Keratinocyte (primary cell): ENCODE data around the gene BABAM2. TPM values are rescaled to one million over a fixed set of nuclear protein-coding genes. Genes with fewer than 3 reads are reported as not detected.
"Not testable (repeated sequence)": the region's sequence is repeated elsewhere in the genome, so short reads cannot be mapped to it uniquely, and the experiment has no call there.

ENCODE experiments used
- DNase-seq: peaks from one replicate; pipeline ENCODE4 v3.0.0-alpha.2; 2011; ENCODE audit warnings: low read depth, missing footprints, low spot score
- FAIRE-seq: peaks from 2 replicates; lab custom pipeline; 2011; peaks lifted over from hg19 to GRCh38; lab: Jason Lieb, UNC
- H2AFZ ChIP-seq: 2 replicates; pipeline ENCODE4 v1.6.0; 2012; ENCODE audit warnings: low read length, control low read depth, inconsistent platforms; ENCODE audit not compliant: control insufficient read depth
- H3K27ac ChIP-seq: 2 replicates; pipeline ENCODE4 v1.5.1; 2011; ENCODE audit warnings: low read length; ENCODE audit not compliant: control insufficient read depth, insufficient read depth
- H3K27me3 ChIP-seq: 3 replicates; pipeline ENCODE4 v1.6.0; 2011; ENCODE audit warnings: low read length; ENCODE audit not compliant: control insufficient read depth, insufficient read depth; ENCODE audit errors: extremely low read depth
- H3K36me3 ChIP-seq, 2 experiments: 2 replicates in 1 of 2; 3 replicates in 1 of 2; pipeline ENCODE4 v1.5.1; 2011; ENCODE audit warnings: low read length in 2 of 2, mild to moderate bottlenecking in 1 of 2; ENCODE audit not compliant: control insufficient read depth in 2 of 2, insufficient read depth in 2 of 2; ENCODE audit errors: extremely low read depth in 1 of 2
- H3K4me1 ChIP-seq: 3 replicates; pipeline ENCODE4 v1.5.1; 2011; ENCODE audit warnings: low read length; ENCODE audit not compliant: control insufficient read depth, insufficient read depth; ENCODE audit errors: extremely low read depth
- H3K4me2 ChIP-seq: 3 replicates; pipeline ENCODE4 v1.6.0; 2011; ENCODE audit warnings: low read depth, low read length; ENCODE audit not compliant: control insufficient read depth, insufficient read depth; ENCODE audit errors: extremely low read depth
- H3K4me3 ChIP-seq, 3 experiments: fragments of 200-600 bp in 1 of 3; sonication (generic) in 1 of 3; 2 replicates in 2 of 3; 3 replicates in 1 of 3; pipeline ENCODE4 v1.5.1; 2011 to 2016; ENCODE audit warnings: low read length in 3 of 3, mild to moderate bottlenecking in 3 of 3, control low read depth in 2 of 3, inconsistent platforms in 1 of 3, low read depth in 1 of 3, mixed read lengths in 1 of 3, mixed run types in 1 of 3, moderate library complexity in 1 of 3; ENCODE audit not compliant: control insufficient read depth in 2 of 3, insufficient read depth in 2 of 3; ENCODE audit errors: extremely low read depth in 1 of 3
- H3K79me2 ChIP-seq: 2 replicates; pipeline ENCODE4 v1.6.0; 2012; ENCODE audit warnings: low read length; ENCODE audit not compliant: control insufficient read depth, insufficient read depth
- H3K9ac ChIP-seq: 3 replicates; pipeline ENCODE4 v1.6.0; 2011; ENCODE audit warnings: low read length; ENCODE audit not compliant: control insufficient read depth, insufficient read depth; ENCODE audit errors: extremely low read depth
- H3K9me1 ChIP-seq: 3 replicates; pipeline ENCODE4 v1.6.0; 2011; ENCODE audit warnings: low read length; ENCODE audit not compliant: control insufficient read depth, insufficient read depth; ENCODE audit errors: extremely low read depth
- H3K9me3 ChIP-seq: 2 replicates; pipeline ENCODE4 v1.5.1; 2012; ENCODE audit warnings: low read depth, low read length; ENCODE audit not compliant: control insufficient read depth
- H4K20me1 ChIP-seq: 3 replicates; pipeline ENCODE4 v1.6.0; 2011; ENCODE audit warnings: low read length; ENCODE audit not compliant: control insufficient read depth, insufficient read depth; ENCODE audit errors: extremely low read depth
- CTCF ChIP-seq, 3 experiments: IDR thresholded peaks in 1 of 3; conservative IDR thresholded peaks in 1 of 3; optimal IDR thresholded peaks in 1 of 3; 2 replicates in 2 of 3; 3 replicates in 1 of 3; pipeline versions ENCODE3 to v1.5.1; 2011; ENCODE audit warnings: low read length in 3 of 3, mild to moderate bottlenecking in 3 of 3, moderate library complexity in 2 of 3, control low read depth in 1 of 3, inconsistent platforms in 1 of 3; ENCODE audit not compliant: insufficient read depth in 2 of 3; ENCODE audit errors: extremely low read depth in 1 of 3
- EZH2 ChIP-seq: IDR thresholded peaks from one replicate; pipeline ENCODE4 v1.6.1; 2012; ENCODE audit warnings: inconsistent platforms, mild to moderate bottlenecking, low read length, moderate library complexity
- dilution Hi-C: fragments of 300-500 bp; cut with MboI; formaldehyde crosslinking; loops from one replicate; pipeline ENCODE4 v1.7.0; 2020; ENCODE audit warnings: low sequenced_read_pairs; ENCODE audit not compliant: extremely low pct_ligation_motif_present
- polyA plus RNA-seq, 5 experiments: library from polyadenylated mRNA; depleted of rRNA in 3 of 5; stranded (reverse) in 3 of 5; stranded (forward) in 1 of 5; unstranded in 1 of 5; fragments of >200 nt; gene quantifications; 1 replicate in 1 of 5; 2 replicates in 3 of 5; 3 replicates in 1 of 5; pipeline versions ENCODE4 v1.2.1 to v1.2.3, GENCODE V29; 2011 to 2012; ENCODE audit warnings: missing spikeins in 2 of 5, low read depth in 1 of 5, low replicate concordance in 1 of 5

The BABAM2 gene
- polyA plus RNA-seq, 1 donor (not counting 4 experiments of a cell fraction or from before 2014, with no cell fraction given) = 29.8 TPM

GRCh38 chr2:28327956-28328922 lies 437.7 kb downstream of the BABAM2 start:
- no peak for TF ChIP-seq CTCF (optimal IDR thresholded peaks at IDR 0.05 in 1 of 3, IDR thresholded peaks at IDR 0.05 in 1 of 3, conservative IDR thresholded peaks at IDR 0.05 in 1 of 3; ENCODE audit: extremely low read depth in 1 of 3, insufficient read depth in 2 of 3, low read length in 3 of 3)
- TF ChIP-seq EZH2 = no peak
- Histone ChIP-seq H2AFZ (no peak overlapping the region), H3K27me3 (no peaks in the 10 kb centered on the region), H3K9me1 (no peaks in the 10 kb centered on the region), H3K27ac (no peak overlapping the region), H3K4me2 (no peak overlapping the region), H4K20me1 (no peaks in the 10 kb centered on the region), H3K4me3 (no peak overlapping the region), H3K79me2 (no peaks in the 10 kb centered on the region), H3K4me1 (peaks cover 10% of the 10 kb centered on the region), H3K9ac (no peak overlapping the region), H3K9me3 (no peaks in the 10 kb centered on the region), H3K36me3 (no peaks in the 10 kb centered on the region)
- dilution Hi-C loops = no loop called here
- DNase-seq (no peak), FAIRE-seq (no peak)

GRCh38 chr2:28329184-28329583 lies 438.7 kb downstream of the BABAM2 start:
- Histone ChIP-seq H3K27me3 (no peaks in the 10 kb centered on the region), H3K9ac (no peak overlapping the region), H2AFZ (no peak overlapping the region), H3K27ac (no peak overlapping the region), H3K4me1 (peaks cover 10% of the 10 kb centered on the region), H3K79me2 (no peaks in the 10 kb centered on the region), H4K20me1 (no peaks in the 10 kb centered on the region), H3K36me3 (no peaks in the 10 kb centered on the region), H3K9me3 (no peaks in the 10 kb centered on the region), H3K9me1 (no peaks in the 10 kb centered on the region), H3K4me3 (no peak overlapping the region), H3K4me2 (no peak overlapping the region)
- dilution Hi-C loops = no loop called here
- TF ChIP-seq CTCF (optimal IDR thresholded peaks at IDR 0.05 in 1 of 3, IDR thresholded peaks at IDR 0.05 in 1 of 3, conservative IDR thresholded peaks at IDR 0.05 in 1 of 3; ENCODE audit: extremely low read depth in 1 of 3, insufficient read depth in 2 of 3, low read length in 3 of 3) = no peak
- no peak for TF ChIP-seq EZH2
- DNase-seq (no peak), FAIRE-seq (no peak)

- H4K20me1 ChIP-seq, H3K4me3 ChIP-seq, H3K36me3 ChIP-seq, H3K9ac ChIP-seq, H3K79me2 ChIP-seq, H3K9me1 ChIP-seq, FAIRE-seq, H2AFZ ChIP-seq, H3K4me2 ChIP-seq, H3K27ac ChIP-seq, H3K9me3 ChIP-seq, H3K27me3 ChIP-seq, DNase-seq, dilution Hi-C loops: not testable (repeated sequence)
- H3K4me1 ChIP-seq = peaks cover 10% of the 10 kb centered on the region
Observed at GRCh38 chr2:28330722-28331121, 440.2 kb downstream of the BABAM2 start.
